GM12878 (cell line): Measurements from ENCODE around the gene PDE6B. TPM values are rescaled to one million over a fixed set of nuclear protein-coding genes. Genes with fewer than 3 reads are reported as not detected.

Experiments
- ATAC-seq: fragments of 200-7000 bp; cut with Tn5 transposase; 3 replicates; pipeline ENCODE4 v1.9.1; 2020; ENCODE audit warnings: mild to moderate bottlenecking, moderate library complexity
- BruUV-seq: library from RNA; stranded (reverse); fragments of 400-500 nt; replicated peaks from 2 replicates; lab custom pipeline; 2021; lab: Mats Ljungman, UMichigan
- CTCF ChIA-PET: fragments of 300-600 bp; sonication (Branson Sonifier 250); formaldehyde crosslinking; extraction: SDS; loops from one replicate; lab custom pipeline; 2021; ENCODE audit warnings: inconsistent platforms; lab: Yijun Ruan, JAX
- POLR2A ChIA-PET: fragments of 350-600 bp; formaldehyde crosslinking; extraction: SDS; loops from one replicate; lab custom pipeline; 2021; ENCODE audit warnings: inconsistent platforms; lab: Charles Lee
- RAD21 ChIA-PET: fragments of 300-600 bp; sonication (Branson Sonifier 250); formaldehyde crosslinking; loops from one replicate; lab custom pipeline; 2023; ENCODE audit warnings: antibody characterized with exemption; ENCODE audit not compliant: unreplicated experiment; lab: Charles Lee
- SMC1A ChIA-PET: fragments of 300-600 bp; sonication (Branson Sonifier 250); formaldehyde crosslinking; loops from one replicate; lab custom pipeline; 2023; ENCODE audit not compliant: unreplicated experiment, uncharacterized antibody; lab: Charles Lee
- DNase-seq: peaks from one replicate; pipeline ENCODE4 v3.0.0-alpha.2; 2011; ENCODE audit warnings: low read depth, low spot score
- FAIRE-seq: peaks from 3 replicates; lab custom pipeline; 2011; peaks lifted over from hg19 to GRCh38; lab: Jason Lieb, UNC
- H2AFZ ChIP-seq: 2 replicates; pipeline ENCODE4 v1.6.0; 2011; ENCODE audit warnings: low read depth, low read length, control low read depth; ENCODE audit not compliant: control insufficient read depth
- H3K27ac ChIP-seq: 2 replicates; pipeline ENCODE4 v1.5.1; 2011; ENCODE audit warnings: control low read depth; ENCODE audit not compliant: control insufficient read depth, insufficient read depth
- H3K27me3 ChIP-seq, 2 experiments: replicated peaks in 1 of 2; 2 replicates each; pipeline versions ENCODE4 v1.6.0 to v1.6.1; 2011; ENCODE audit warnings: low read length in 1 of 2; ENCODE audit not compliant: control insufficient read depth in 2 of 2, insufficient read depth in 2 of 2
- H3K36me3 ChIP-seq, 2 experiments: 2 replicates each; pipeline ENCODE4 v1.5.1; 2011; ENCODE audit warnings: low read length in 1 of 2; ENCODE audit not compliant: control insufficient read depth in 2 of 2, insufficient read depth in 2 of 2
- H3K4me1 ChIP-seq: 2 replicates; pipeline ENCODE4 v1.6.1; 2011; ENCODE audit warnings: mild to moderate bottlenecking, low read length, moderate library complexity, mixed read lengths; ENCODE audit not compliant: control insufficient read depth, insufficient read depth
- H3K4me2 ChIP-seq: 2 replicates; pipeline ENCODE4 v1.6.0; 2011; ENCODE audit warnings: control low read depth; ENCODE audit not compliant: control insufficient read depth, insufficient read depth
- H3K4me3 ChIP-seq: fragments of 200-600 bp; sonication (generic); 2 replicates; pipeline ENCODE4 v1.5.1; 2016
- H3K79me2 ChIP-seq: 2 replicates; pipeline ENCODE4 v1.6.0; 2011; ENCODE audit warnings: low read length; ENCODE audit not compliant: control insufficient read depth, insufficient read depth
- H3K9ac ChIP-seq: 2 replicates; pipeline ENCODE4 v1.8.0; 2011; ENCODE audit warnings: low read length, control low read depth, mixed read lengths; ENCODE audit not compliant: control insufficient read depth, insufficient read depth
- H3K9me3 ChIP-seq: replicated peaks from 3 replicates; pipeline ENCODE4 v1.5.1; 2011; ENCODE audit warnings: mild to moderate bottlenecking, low read length; ENCODE audit not compliant: control insufficient read depth, insufficient read depth
- H4K20me1 ChIP-seq: 2 replicates; pipeline ENCODE4 v1.6.0; 2011; ENCODE audit not compliant: control insufficient read depth, insufficient read depth
- BMI1 ChIP-seq: fragments of 450-650 bp; IDR thresholded peaks from 2 replicates; pipeline ENCODE4 v1.6.1; 2016; ENCODE audit warnings: mild to moderate bottlenecking, moderate library complexity, borderline replicate concordance
- GABPA ChIP-seq: IDR thresholded peaks from 2 replicates; pipeline ENCODE4 v1.6.1; 2014; ENCODE audit warnings: antibody characterized with exemption, low read depth, mild to moderate bottlenecking, inconsistent platforms
- GATAD2B ChIP-seq: fragments of 450-650 bp; conservative IDR thresholded peaks from 2 replicates; pipeline ENCODE4 v1.6.1; 2017; ENCODE audit warnings: low read depth, mild to moderate bottlenecking, moderate library complexity
- IRF4 ChIP-seq: IDR thresholded peaks from 2 replicates; pipeline ENCODE4 v1.6.1; 2011; ENCODE audit warnings: low read depth, low read length
- NR2F1 ChIP-seq: fragments of 450-650 bp; conservative IDR thresholded peaks from 2 replicates; pipeline ENCODE4 v1.6.1; 2017; ENCODE audit warnings: mild to moderate bottlenecking
- NRF1 ChIP-seq: conservative IDR thresholded peaks from 2 replicates; pipeline ENCODE4 v1.6.1; 2011; ENCODE audit warnings: mild to moderate bottlenecking, low read depth, low read length, improper control_type of control experiment
- RBBP5 ChIP-seq: fragments of 200-600 bp; sonication (generic); conservative IDR thresholded peaks from 2 replicates; pipeline ENCODE4 v1.6.1; 2016
- RELA ChIP-seq: fragments of 450-650 bp; IDR thresholded peaks from 2 replicates; pipeline ENCODE4 v1.8.0; 2014; ENCODE audit warnings: borderline replicate concordance; ENCODE audit not compliant: partially characterized antibody
- REST ChIP-seq: IDR thresholded peaks from 2 replicates; pipeline ENCODE4 v1.6.1; 2012; ENCODE audit warnings: mild to moderate bottlenecking, low read depth, low read length
- SMAD1 ChIP-seq: fragments of 450-650 bp; IDR thresholded peaks from 2 replicates; pipeline ENCODE4 v1.6.1; 2018; ENCODE audit warnings: mild to moderate bottlenecking, low read depth; ENCODE audit not compliant: partially characterized antibody
- SMAD5 ChIP-seq: IDR thresholded peaks from 2 replicates; pipeline ENCODE4 v1.6.1; 2016; ENCODE audit warnings: antibody characterized with exemption, low read depth
- STAT1 ChIP-seq: fragments of 450-650 bp; conservative IDR thresholded peaks from 2 replicates; pipeline ENCODE4 v1.6.1; 2014; ENCODE audit warnings: antibody characterized with exemption, mild to moderate bottlenecking
- ZBTB33 ChIP-seq: fragments of 450-650 bp; IDR thresholded peaks from 2 replicates; pipeline ENCODE4 v1.6.1; 2017; ENCODE audit warnings: mild to moderate bottlenecking
- ZNF274 ChIP-seq: IDR thresholded peaks from one replicate; pipeline ENCODE4 v1.8.0; 2011; ENCODE audit not compliant: insufficient read length, insufficient read depth
- WGBS: methylation state at CpG from one replicate; pipeline ENCODE4 v1.1.6; 2016; ENCODE audit warnings: low lambda C conversion rate; ENCODE audit not compliant: insufficient replicate concordance, insufficient coverage; ENCODE audit errors: missing lambda C conversion rate; 5-methylcytosine and 5-hydroxymethylcytosine counted together
- in situ Hi-C: fragments of 300-500 bp; cut with MboI; formaldehyde crosslinking; loops from 9 replicates; pipeline ENCODE4 v1.14.3; 2018; ENCODE audit warnings: mixed read lengths
- intact Hi-C: fragments of 100-400 bp; cut with micrococcal nuclease; formaldehyde crosslinking; loops from one replicate; pipeline ENCODE4 v1.14.2; 2022; ENCODE audit not compliant: unreplicated experiment
- polyA plus RNA-seq, 11 experiments: library from polyadenylated mRNA; depleted of rRNA in 4 of 11; unstranded in 6 of 11; stranded (reverse) in 5 of 11; fragments of >200 nt; fragmentation: Nextera tagmentation in 4 of 11; fragmentation: Illumina TruSeq in 1 of 11; extraction: Ambion mirVana in 4 of 11; extraction: Trizol in 1 of 11; gene quantifications; 1 replicate in 1 of 11; 2 replicates in 10 of 11; pipeline versions ENCODE4 v1.2.1 to v1.2.3, GENCODE V29; 2011 to 2016; ENCODE audit warnings: inconsistent platforms in 2 of 11, missing spikeins in 2 of 11, low read depth in 1 of 11
- total RNA-seq, 4 experiments: library from RNA; depleted of rRNA in 3 of 4; stranded (reverse); fragments of >200 nt in 3 of 4; fragmentation: Illumina TruSeq in 1 of 4; extraction: Trizol in 1 of 4; gene quantifications; 2 replicates each; pipeline versions ENCODE4 v1.2.1 to v1.2.3, GENCODE V29; 2013 to 2021

PDE6B gene
- total and polyA plus RNA-seq, 10 of the 15 experiments (the other 5 are each of a cell fraction or from before 2014, with no cell fraction given), result 2.6 to 6.4 (median 3.8) TPM

GRCh38 chr4:625631-626161, 323 bp downstream of the PDE6B start:
- intact Hi-C loops (no loop called here), in situ Hi-C loops (no loop called here)
- ChIA-PET CTCF (no interaction called here), POLR2A (no interaction called here), SMC1A (no interaction called here), RAD21 (no interaction called here)
- H3K79me2 ChIP-seq, result no peaks in the 10 kb centered on the region
- TF ChIP-seq ZNF274 (no peak), ZBTB33 (no peak), RELA (no peak), IRF4 (no peak), NR2F1 (no peak), REST (no peak), SMAD1 (no peak), GABPA (no peak), SMAD5 (no peak), GATAD2B (no peak), BMI1 (no peak), NRF1 (no peak), STAT1 (no peak), RBBP5 (no peak)
- no peaks in the 10 kb centered on the region; the same call in 1 of the 3 replicates for H3K9me3 ChIP-seq
- H3K27ac ChIP-seq, result no peak overlapping the region
- no peaks in the 10 kb centered on the region for H3K4me1 ChIP-seq
- H2AFZ ChIP-seq, result no peak overlapping the region
- no peak overlapping the region for H3K4me3 ChIP-seq
- FAIRE-seq (no peak), DNase-seq (no peak), ATAC-seq (no peak)
- H3K36me3 ChIP-seq, result no peaks in the 10 kb centered on the region
- no TSS peak for BruUV-seq
- WGBS, result 60% methylated on average over 25 of the region's 39 CpGs
- H3K4me2 ChIP-seq, result no peak overlapping the region
- H4K20me1 ChIP-seq, result no peaks in the 10 kb centered on the region
- H3K27me3 ChIP-seq, result no peaks in the 10 kb centered on the region
- no peak overlapping the region for H3K9ac ChIP-seq
